Stomach (tissue), 4 donors: ENCODE data around the gene PLPP4.

ENCODE experiments used
- CTCF ChIP-seq, 7 experiments: fragments of 450-650 bp in 4 of 7; fragments of 200-600 bp in 3 of 7; sonication (generic) in 3 of 7; IDR thresholded peaks; one replicate each; pipeline ENCODE4 v1.5.1; 2016 to 2019; ENCODE audit warnings: antibody characterized with exemption in 7 of 7, control low read depth in 2 of 7, mild to moderate bottlenecking in 1 of 7
- POLR2AphosphoS5 ChIP-seq, 3 donors: sonication (generic); formaldehyde crosslinking; IDR thresholded peaks; one replicate each; pipeline ENCODE4 v1.6.1; 2016; ENCODE audit warnings: antibody characterized with exemption in 3 of 3

DNA sequence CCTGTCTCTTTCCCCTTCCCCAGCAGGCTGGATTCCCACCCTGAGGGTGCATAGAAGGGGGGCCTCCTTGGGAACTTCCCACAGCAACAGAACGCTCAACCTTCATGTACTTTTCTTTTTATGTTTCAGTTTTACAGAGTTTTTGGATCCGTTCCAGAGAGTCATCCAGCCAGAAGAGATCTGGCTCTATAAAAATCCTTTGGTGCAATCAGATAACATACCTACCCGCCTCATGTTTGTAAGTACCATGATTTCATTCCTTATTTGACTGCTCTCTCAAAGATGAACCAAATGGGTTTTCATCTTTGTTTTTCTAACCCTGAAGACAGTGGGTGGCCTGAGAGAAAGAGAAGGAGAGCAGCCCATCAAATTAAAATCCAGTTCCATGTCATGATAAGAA lies 46.7 kb downstream of the PLPP4 start:
- TF ChIP-seq POLR2AphosphoS5 (IDR thresholded peaks at IDR 0.05) (no peak), CTCF (IDR thresholded peaks at IDR 0.05) (no peak)
